Bronchial epithelial cell (primary cell): Measurements from ENCODE around the gene SLFNL1. TPM values are rescaled to one million over a fixed set of nuclear protein-coding genes. Genes with fewer than 3 reads are reported as not detected.

Experiments used
- DNase-seq: peaks from one replicate; pipeline ENCODE4 v3.0.0-alpha.2; 2010; ENCODE audit warnings: low read depth
- FAIRE-seq: peaks from 2 replicates; lab custom pipeline; 2011; peaks lifted over from hg19 to GRCh38; lab: Jason Lieb, UNC
- H3K27me3 ChIP-seq: 2 replicates; pipeline ENCODE4 v1.5.1; 2011; ENCODE audit warnings: low read length; ENCODE audit not compliant: control insufficient read depth, insufficient read depth
- H3K36me3 ChIP-seq: 2 replicates; pipeline ENCODE4 v1.5.1; 2011; ENCODE audit warnings: low read length; ENCODE audit not compliant: control insufficient read depth, insufficient read depth
- H3K4me3 ChIP-seq: 2 replicates; pipeline ENCODE4 v1.5.1; 2011; ENCODE audit warnings: mild to moderate bottlenecking, low read depth, low read length, control low read depth
- total RNA-seq: library from RNA; depleted of rRNA; stranded (reverse); fragments of >200 nt; gene quantifications from 2 replicates; pipeline ENCODE4 v1.2.1, GENCODE V29; 2014
- TF ChIP-seq, protein P1 (sequence below): IDR thresholded peaks from 2 replicates; pipeline ENCODE4 v1.5.1; 2011; ENCODE audit warnings: mild to moderate bottlenecking, moderate library complexity, low read length, control low read depth, inconsistent platforms; ENCODE audit not compliant: insufficient read depth, severe bottlenecking

Gene SLFNL1
- total RNA-seq, 1 donor from 2014 or later, result under 0.01 TPM

DNA sequence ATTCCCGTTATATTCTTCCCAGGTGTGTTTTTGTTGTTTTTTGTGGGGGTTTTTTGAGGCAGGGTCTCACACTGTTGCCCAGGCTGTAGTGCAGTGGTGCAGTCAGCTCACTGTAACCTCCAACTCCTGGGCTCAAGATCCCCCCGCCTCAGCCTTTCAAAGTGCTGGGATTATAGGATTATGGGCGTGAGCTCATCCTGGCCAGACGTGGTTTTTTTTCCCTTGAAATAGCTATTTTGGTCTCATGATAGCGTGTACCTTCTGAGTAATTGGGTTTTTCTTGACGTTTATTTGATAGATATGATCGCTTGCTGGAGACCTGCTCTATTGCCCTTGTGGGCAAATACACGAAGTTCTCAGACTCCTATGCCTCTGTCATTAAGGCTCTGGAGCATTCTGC is 24.4 kb downstream of the SLFNL1 start:
- no peaks in the 10 kb centered on the region for H3K27me3 ChIP-seq
- DNase-seq (no peak), FAIRE-seq (no peak)
- peaks cover 28% of the 10 kb centered on the region for H3K36me3 ChIP-seq
- TF ChIP-seq, protein P1, sequence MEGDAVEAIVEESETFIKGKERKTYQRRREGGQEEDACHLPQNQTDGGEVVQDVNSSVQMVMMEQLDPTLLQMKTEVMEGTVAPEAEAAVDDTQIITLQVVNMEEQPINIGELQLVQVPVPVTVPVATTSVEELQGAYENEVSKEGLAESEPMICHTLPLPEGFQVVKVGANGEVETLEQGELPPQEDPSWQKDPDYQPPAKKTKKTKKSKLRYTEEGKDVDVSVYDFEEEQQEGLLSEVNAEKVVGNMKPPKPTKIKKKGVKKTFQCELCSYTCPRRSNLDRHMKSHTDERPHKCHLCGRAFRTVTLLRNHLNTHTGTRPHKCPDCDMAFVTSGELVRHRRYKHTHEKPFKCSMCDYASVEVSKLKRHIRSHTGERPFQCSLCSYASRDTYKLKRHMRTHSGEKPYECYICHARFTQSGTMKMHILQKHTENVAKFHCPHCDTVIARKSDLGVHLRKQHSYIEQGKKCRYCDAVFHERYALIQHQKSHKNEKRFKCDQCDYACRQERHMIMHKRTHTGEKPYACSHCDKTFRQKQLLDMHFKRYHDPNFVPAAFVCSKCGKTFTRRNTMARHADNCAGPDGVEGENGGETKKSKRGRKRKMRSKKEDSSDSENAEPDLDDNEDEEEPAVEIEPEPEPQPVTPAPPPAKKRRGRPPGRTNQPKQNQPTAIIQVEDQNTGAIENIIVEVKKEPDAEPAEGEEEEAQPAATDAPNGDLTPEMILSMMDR, result no peak
- no peak overlapping the region for H3K4me3 ChIP-seq

DNA sequence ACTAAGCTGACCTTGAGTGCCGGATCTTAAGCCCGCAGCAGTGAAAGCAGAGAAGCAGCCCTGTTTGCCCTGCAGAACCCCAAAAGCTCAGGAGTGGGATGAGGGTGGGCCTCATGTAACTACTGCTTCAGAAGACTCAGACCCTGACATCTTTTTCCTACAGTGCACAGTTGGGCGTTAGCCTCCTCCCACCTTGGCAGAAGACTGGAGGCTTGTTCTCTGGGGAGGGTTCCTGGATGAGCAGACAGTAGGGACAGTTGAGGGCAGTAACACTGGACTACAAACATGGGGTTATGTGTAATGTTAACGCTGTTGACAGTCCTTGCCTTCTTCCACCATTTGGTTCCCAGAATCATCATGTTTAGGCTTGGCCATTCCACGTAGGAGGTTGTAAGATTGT is 32.5 kb downstream of the SLFNL1 start:
- no peak for FAIRE-seq
- Histone ChIP-seq H3K4me3 (no peak overlapping the region), H3K27me3 (no peaks in the 10 kb centered on the region), H3K36me3 (peaks cover 38% of the 10 kb centered on the region)
- TF ChIP-seq, protein P1, result no peak
- DNase-seq, result no peak

DNA sequence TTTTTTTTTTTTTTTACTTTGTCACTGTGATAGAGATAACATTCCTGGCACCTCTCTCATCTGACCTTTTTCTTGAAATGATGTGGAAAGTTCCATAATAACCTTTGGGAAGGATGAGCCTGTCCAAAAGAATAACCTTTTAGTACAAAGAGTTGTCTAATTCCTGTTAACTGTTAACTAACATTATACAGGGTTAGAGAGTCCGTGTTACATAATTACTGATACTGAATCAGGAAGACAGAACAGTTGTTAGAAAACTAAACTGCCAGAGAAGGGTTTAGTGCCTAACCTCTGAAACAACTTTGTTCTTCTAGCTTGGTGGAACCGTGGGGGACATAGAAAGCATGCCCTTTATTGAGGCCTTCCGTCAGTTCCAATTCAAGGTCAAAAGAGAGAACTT is 33.2 kb downstream of the SLFNL1 start:
- TF ChIP-seq, protein P1, result no peak
- Histone ChIP-seq H3K27me3 (no peaks in the 10 kb centered on the region), H3K4me3 (no peak overlapping the region), H3K36me3 (peaks cover 38% of the 10 kb centered on the region)
- FAIRE-seq, result no peak
- DNase-seq, result no peak

DNA sequence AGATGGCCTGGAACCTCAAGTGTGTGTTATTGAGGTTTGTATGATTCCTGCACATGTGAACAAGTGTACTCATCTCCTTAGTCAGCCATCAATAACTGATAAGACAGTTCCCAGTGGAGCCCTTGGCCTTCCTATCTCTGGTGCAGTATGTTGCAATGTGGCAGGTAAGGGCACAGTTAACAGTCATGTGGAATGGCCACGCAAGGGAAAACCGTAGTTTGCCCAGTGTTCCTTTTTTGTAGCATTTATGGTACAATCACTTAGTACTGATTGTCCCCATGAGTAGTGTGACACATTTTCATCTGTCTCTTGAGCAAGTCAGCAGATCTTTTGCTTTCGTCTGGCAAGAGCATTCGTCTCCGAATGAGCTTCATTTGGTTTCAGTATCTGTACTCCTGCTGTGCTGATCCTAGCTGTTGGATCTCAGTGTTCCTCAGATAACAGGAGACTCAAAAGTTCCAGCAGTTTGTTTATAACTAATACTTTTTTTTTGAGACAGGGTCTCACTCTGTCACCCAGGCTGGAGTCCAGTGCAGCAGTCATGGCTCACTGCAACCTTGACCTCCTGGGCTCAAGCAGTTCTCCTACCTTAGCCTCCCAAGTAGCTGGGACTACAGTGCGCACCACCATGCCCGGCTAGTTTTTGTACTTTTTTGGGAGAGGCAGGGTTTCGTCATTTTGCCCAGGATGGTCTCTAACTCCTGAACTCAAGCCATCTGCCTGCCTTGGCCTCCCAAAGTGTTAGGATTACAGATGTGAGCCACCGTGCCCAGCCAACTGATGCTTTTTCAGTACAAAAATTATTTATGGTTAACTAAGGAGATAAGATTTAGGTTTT is 33.9 kb downstream of the SLFNL1 start:
- no peak for DNase-seq
- Histone ChIP-seq H3K27me3 (no peaks in the 10 kb centered on the region), H3K36me3 (peaks cover 38% of the 10 kb centered on the region), H3K4me3 (no peak overlapping the region)
- TF ChIP-seq, protein P1, result no peak
- no peak for FAIRE-seq

DNA sequence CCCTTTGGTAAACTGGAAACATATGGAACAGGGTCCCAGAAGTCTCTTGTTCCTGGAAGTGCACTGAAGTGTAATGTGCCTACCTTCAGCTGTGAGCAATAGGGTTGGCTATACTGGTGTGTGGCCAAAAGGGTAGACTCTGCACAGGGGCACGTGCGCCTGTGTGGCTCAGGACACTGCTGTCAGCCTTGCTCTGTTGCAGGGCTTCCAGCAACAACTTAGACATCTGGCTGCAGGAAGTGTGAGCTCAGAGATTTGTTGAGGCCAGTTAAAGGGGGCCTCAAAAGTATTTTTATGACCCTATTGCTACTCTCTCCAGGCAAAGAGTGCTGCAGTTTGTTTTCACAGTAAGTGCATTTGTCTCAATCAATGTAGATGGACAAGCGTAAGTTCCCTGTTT is 34.6 kb downstream of the SLFNL1 start:
- no peaks in the 10 kb centered on the region for H3K27me3 ChIP-seq
- no peak overlapping the region for H3K4me3 ChIP-seq
- DNase-seq (no peak), FAIRE-seq (no peak)
- peaks cover 36% of the 10 kb centered on the region for H3K36me3 ChIP-seq
- TF ChIP-seq, protein P1, result no peak
